Mononuclear cell (primary cell): ENCODE measurements around the gene HNRNPC. TPM values are rescaled to one million over a fixed set of nuclear protein-coding genes. Genes with fewer than 3 reads are reported as not detected.
A peak's percentile ranks its signal among the peaks of the same experiment; 100 is the strongest.

Source experiments
- H3K27me3 ChIP-seq: 2 replicates; pipeline ENCODE4 v1.6.0; 2011; ENCODE audit warnings: low read length, control low read depth; ENCODE audit not compliant: insufficient read depth
- H3K4me1 ChIP-seq: 2 replicates; pipeline ENCODE4 v1.5.1; 2011; ENCODE audit warnings: mild to moderate bottlenecking, low read length, control low read depth; ENCODE audit not compliant: insufficient read depth
- H3K4me3 ChIP-seq: 2 replicates; pipeline ENCODE4 v1.5.1; 2011; ENCODE audit warnings: mild to moderate bottlenecking, low read length, moderate library complexity
- H3K9me3 ChIP-seq: 2 replicates; pipeline ENCODE4 v1.5.1; 2011; ENCODE audit warnings: low read depth, mild to moderate bottlenecking, control low read depth, low read length
- total RNA-seq: library from RNA; depleted of rRNA; stranded (reverse); fragments of >200 nt; gene quantifications from one replicate; pipeline ENCODE4 v1.2.3, GENCODE V29; 2012

The HNRNPC gene
- total RNA-seq, 1 donor, result 1,082 TPM

DNA sequence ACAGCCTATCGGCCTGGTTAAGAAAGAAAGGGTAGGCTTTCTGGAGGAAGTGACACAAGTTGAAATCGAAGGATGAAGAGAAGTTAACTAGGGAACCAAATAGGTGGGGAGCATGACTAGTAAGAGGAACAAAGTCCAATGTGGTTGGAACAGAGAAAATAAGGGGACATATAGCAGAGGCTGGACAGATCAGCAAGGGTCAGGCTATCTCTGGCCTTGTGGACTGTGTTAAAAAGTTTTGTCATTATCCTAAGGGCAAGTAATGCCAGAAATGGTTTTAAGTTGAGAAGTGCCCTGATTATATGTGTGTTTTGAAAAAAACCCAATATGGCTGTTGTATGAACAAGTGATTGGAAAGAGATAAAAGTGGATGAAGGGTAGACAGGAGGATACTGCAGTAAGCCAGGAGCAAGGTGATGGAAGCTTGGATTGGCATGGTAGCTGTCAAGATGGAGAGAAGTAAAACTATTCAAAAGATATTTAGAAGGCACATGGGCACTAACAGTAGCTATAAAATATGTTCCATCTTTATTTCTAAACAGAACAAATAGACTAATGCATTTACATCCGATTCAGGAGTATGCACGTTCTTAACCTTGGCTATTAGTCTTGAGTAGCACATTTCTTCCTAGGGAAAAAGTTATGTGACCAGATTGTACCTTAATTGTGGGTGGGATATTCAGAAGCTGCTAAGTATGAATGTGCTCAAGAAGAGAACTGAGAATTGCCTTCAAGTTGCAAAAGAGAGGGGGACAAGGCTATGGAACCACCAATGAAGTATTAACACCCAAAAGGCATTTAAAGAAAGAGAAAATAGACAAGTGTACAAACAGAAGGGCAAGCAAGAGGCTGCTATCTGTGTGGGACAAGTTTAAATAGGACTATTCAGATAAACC, 66.5 kb downstream of the HNRNPC start:
- Histone ChIP-seq H3K27me3 (no peaks in the 10 kb centered on the region), H3K9me3 (no peaks in the 10 kb centered on the region)

DNA sequence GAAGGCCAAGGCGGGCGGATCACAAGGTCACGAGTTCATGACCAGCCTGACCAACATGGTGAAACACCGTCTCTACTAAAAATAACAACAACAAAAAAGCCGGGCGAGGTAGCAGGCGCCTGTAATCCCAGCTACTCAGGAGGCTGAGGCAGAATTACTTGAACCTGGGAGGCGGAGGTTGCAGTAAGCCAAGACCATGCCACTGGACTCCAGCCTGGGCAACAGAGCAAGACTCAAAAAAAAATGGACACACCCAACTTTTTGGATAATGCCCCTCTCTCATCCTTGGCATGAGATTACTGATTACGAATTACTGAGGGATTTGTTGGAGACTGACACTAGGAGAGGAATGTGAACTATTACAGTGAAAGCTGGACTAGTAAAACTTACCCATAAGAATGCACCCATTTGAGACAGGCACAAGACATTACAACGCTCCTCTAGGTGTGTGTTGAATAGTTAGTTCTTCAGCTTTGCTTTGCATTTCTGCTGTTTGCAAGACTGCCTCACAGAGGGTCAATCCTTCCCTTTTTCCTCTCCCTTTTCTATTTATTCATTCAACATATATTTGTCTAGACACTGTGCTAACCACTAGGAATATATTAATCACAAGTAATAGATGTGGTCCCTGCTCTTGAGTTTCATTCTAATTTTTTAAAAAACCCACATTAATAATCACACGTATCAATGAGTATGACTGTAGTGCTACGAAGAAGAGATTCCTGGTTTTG, 67.3 kb downstream of the HNRNPC start:
- no peaks in the 10 kb centered on the region for H3K27me3 ChIP-seq
- H3K9me3 ChIP-seq, result no peaks in the 10 kb centered on the region
- H3K4me3 ChIP-seq, result no peak overlapping the region
- H3K4me1 ChIP-seq, result no peaks in the 10 kb centered on the region

More for the DNA sequence above, 66.5 kb downstream of the HNRNPC start:
- no peaks in the 10 kb centered on the region for H3K4me1 ChIP-seq
- H3K4me3 ChIP-seq, result no peak overlapping the region

DNA sequence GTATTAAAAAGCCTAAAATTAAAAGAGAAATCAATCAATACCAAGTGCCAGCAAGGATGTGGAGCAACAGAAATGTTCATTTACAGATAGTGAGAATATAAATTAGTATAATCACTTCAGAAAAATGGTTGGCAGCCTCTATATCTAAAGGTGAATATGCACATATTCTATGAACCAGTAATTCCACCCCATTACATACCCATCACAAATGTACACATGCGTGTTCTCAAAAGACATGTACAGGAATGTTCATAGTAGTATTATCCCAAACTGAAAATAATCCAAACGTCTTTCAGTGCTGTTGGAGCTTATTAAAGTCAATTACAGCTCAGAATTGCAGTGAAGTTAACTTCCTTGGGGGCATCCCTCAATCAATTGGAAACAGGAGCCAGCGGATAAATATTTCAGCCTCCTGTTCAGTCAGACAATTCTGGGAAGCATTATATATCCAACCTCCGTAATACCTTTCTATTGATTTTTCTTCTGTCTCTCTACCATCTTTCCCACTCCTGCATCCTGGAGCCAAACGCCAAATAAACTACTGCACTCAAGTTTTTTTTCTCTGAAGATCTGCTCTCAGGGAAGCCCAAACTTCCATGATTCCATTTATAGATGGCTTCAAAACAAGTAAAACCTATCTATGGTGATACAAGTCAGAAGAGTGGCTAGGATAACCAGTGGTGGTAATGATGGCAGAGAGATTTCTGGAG, 68.3 kb downstream of the HNRNPC start:
- Histone ChIP-seq H3K27me3 (no peaks in the 10 kb centered on the region), H3K4me3 (no peak overlapping the region), H3K4me1 (no peaks in the 10 kb centered on the region), H3K9me3 (no peaks in the 10 kb centered on the region)

DNA sequence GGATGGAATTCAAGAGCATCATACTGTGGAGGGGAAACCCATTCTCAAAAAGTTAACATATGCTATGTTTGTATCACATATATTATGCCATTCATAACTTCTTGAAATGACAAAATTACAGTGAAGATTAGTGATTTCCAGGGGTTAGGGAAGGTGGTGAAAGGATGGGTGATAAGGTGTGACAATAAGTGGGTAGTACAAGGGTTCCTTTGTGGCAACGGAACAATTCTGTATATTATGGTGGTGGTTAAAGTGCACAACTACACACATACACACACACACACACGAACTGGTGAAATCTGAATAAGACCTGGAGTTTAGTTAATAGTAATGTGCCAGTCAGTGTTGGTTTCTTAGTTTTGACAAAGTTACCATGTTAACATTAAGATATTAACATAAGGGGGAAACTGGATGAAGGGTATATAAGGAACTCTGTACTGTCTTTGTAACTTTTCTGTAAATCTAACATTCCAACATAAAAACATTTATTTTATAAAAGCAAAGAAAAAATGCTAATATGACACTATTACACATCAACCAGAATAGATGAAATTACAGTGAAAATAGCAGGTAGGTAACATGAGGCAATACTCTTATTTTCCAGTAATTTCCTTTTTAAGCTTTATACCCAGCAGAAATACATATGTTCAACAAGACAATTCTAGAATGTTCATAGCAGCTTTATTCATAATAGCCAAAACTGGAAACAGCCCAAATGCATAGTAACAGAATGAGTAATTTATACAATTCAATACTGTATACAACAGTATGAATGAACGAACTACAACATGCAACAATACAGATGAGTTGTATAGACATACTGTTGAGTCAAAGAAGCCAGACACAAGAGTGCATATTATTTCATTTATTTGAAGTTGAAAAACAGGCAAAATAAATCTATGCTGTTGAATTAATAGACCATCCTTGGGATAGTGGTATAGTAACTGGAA, 69.4 kb downstream of the HNRNPC start:
- no peak overlapping the region for H3K4me3 ChIP-seq
- no peaks in the 10 kb centered on the region for H3K27me3 ChIP-seq
- no peaks in the 10 kb centered on the region for H3K4me1 ChIP-seq
- H3K9me3 ChIP-seq, result no peaks in the 10 kb centered on the region

DNA sequence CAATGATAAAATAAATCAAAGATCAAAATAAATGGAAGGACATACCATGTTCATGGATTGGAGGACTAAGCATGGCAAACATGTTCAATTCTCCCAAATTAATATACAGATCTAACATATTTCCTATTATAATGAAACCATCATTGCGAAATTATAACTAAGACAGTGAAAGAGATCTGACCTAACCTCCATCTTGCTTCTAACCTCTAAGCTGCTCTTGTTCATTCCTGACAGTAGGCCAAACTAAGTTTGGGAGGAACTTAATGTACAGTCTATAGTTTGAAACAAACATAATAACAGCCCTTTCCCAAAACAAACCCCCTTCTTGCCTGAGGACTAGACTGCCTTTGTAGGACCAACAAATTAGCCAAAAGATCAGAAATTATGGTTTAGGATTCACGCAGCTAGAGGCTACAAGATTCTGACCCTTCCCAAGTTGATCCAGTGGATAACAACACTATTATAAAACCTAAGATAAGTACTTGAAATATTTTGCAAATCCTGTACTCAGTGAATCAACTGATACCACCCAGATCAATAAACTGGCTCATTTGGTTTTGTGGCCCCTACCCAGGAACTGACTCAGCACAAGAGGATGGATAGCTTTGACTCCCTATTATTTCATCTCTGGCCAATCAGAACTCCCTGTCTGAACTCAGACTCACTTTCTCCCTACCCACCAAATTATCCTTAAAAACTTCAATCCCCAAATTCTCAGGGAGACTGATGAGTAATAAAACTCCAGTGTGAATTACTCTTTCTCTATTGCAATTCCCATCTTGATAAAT, 71.6 kb downstream of the HNRNPC start:
- no peak overlapping the region for H3K4me3 ChIP-seq
- no peaks in the 10 kb centered on the region for H3K27me3 ChIP-seq
- no peaks in the 10 kb centered on the region for H3K9me3 ChIP-seq
- peaks cover 2% of the 10 kb centered on the region for H3K4me1 ChIP-seq

DNA sequence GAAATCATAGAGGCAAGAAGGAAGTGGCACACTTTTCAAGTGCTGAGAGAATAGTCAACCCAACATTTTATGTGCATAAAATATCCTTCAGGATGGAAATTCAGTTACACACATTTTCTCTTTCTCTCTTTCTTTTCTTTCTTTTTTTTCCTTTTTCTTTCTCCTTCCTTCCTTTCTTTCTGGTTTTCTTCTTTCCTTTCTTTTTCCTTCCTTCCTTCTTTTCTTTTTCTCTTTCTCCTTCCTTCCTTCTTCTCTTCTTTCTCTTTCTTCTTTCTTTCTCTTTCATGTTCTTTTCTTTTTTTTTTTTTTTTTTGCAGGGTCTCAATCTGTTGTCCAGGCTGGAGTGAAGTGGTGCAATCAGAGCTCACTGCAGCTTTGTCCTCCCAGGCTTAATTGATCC, 74.6 kb downstream of the HNRNPC start:
- Histone ChIP-seq H3K27me3 (no peaks in the 10 kb centered on the region), H3K4me1 (peaks cover 17% of the 10 kb centered on the region), H3K9me3 (no peaks in the 10 kb centered on the region), H3K4me3 (no peak overlapping the region)

DNA sequence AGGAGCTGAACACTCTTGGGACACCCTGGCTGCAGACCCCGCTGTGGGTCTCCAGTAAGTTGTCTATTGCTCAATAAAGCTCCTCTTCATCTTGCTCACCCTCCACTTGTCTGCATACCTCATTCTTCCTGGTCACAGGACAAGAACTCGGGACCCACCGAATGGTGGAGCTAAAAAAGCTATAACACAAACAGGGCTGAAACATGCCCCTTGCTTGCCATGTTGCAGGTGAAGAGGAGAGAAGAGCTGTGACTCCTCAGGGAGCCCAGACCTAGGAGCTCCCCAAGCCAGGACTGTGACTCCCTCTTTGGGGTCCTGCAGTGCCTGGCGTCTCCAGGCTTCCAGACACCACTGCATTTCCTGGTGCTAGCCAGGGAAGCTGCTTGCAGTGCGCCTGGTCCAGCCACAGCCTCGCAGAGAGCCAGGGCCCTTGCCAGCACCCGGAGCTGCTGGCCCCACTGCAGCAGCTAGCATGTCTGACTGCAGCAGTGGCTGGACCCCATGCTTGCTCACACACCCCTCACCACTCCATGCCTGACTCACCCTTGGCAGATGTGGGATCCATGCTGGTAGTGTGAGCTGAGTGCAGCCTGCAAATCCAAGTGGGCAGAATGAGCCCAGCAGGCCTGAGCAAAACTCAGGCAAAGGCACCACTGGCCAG, 76.2 kb downstream of the HNRNPC start:
- H3K9me3 ChIP-seq, result no peaks in the 10 kb centered on the region
- no peak overlapping the region for H3K4me3 ChIP-seq
- H3K27me3 ChIP-seq, result no peaks in the 10 kb centered on the region
- peaks cover 17% of the 10 kb centered on the region for H3K4me1 ChIP-seq

DNA sequence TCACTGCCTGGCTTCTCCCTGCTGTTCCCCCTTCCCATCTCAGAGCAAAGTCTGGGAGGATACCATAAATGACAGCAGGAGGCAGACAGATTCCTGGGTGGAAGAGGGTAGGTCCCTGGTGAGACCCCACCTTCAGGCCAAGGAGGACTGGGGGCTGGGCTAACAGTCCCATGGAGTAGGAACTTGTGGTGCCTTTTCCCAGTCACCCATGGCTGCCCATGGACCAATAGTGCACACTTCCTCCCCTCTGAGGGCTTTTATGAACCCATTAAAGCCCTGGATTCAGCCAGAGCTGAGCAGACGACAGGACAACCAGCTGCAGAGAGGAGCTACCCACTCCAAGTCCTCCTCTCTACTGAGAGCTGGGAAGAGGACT, 76.8 kb downstream of the HNRNPC start:
- H3K4me3 ChIP-seq, result no peak overlapping the region

DNA sequence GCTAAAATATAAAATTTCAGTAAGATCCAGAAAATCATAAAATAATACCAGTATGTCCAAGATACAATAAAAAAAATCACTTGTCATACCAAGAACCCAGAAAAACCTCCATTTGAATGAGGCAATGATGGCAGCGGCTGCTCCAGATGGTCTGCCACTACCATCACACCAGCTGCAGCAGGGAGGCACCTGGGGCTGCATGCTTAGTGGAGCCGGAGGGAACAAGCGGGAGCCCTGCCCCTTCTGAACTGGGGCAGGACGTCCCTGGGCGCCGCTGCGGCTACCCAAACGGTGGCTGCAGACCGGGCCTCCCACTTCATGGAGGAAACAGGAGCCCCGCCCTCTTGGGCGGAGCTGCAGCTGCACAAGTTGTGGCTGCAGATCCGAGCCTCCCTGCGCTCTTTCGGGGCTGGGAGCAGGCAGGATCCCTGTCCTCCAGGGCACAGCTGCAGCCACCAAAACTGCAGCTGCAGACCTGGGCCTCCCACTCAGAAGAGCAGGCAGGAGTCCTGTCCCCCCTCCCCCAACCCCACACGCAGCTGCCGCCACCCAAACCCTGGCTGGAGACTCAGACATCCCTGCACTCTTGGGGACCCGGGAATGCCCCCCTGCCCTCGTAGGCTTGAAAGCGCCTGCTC, 77.3 kb downstream of the HNRNPC start:
- Histone ChIP-seq H3K4me3 (peak overlapping the region; percentile 23), H3K9me3 (no peaks in the 10 kb centered on the region), H3K27me3 (no peaks in the 10 kb centered on the region), H3K4me1 (peaks cover 17% of the 10 kb centered on the region)

More for the DNA sequence above, 76.8 kb downstream of the HNRNPC start:
- Histone ChIP-seq H3K4me1 (peaks cover 17% of the 10 kb centered on the region), H3K9me3 (no peaks in the 10 kb centered on the region), H3K27me3 (no peaks in the 10 kb centered on the region)

DNA sequence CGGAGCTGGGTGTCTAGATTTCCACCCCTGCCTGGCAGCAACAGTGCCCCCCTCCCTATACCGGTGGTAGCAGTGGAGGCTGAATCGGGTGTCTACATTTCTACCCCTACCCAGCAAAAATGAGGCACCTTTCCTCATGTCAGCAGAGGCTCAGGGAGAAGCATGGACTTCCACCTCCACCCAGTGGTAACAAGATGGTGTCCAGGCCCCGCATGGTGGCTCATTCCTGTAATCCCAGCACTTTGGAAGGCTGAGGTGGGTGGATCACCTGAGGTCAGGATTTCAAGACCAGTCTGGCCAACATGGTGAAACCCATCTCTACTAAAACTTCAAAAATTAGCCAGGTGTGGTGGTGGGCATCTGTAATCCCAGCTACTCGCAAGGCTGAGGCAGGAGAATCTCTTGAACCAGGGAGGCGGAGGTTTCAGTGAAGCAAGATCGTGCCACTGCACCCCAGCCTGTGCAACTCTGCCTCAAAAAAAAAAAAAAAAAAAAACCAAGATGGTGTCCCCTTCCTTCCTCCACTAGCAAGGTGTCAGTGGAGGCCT, 77.9 kb downstream of the HNRNPC start:
- no peak overlapping the region for H3K4me3 ChIP-seq
- no peaks in the 10 kb centered on the region for H3K27me3 ChIP-seq
- H3K4me1 ChIP-seq, result peaks cover 17% of the 10 kb centered on the region
- no peaks in the 10 kb centered on the region for H3K9me3 ChIP-seq

DNA sequence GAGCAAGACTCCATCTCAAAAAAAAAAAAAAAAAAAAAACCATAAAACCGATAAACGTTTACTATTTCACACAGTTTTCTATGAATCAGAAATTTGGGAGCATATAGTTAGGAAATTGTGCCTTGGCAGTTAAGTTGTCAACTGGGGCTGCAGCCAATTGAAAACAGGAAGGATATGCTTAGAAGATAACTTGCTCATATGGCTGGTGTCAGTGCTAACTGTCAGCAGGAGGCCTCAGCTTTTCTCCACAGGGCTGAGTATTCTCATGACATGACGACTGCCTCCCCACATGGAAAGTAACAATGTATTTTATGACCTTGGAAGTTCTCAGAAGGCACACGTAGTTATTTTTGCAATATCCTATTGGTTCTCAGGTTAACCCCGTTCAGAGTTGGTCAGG, 83.8 kb downstream of the HNRNPC start:
- Histone ChIP-seq H3K4me3 (no peak overlapping the region), H3K4me1 (no peaks in the 10 kb centered on the region), H3K27me3 (peaks cover 11% of the 10 kb centered on the region), H3K9me3 (no peaks in the 10 kb centered on the region)

DNA sequence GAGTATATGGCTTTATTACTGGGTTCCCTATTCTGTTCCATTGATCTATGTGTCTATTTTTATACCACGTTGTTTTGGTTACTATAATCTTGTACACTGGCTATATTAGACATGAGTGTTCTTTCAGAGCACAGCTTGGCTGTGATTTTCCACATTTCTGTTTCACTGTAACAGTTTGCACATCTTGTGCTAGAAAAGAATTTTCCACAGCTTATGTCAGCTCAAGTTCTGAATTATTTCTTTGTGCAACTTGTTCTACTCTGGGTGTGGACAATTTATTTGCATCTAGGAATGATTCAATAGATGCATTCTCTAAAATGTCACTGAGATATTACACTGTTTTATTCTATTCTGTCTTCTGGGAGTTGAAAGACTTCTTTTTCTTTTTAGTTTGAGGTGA, 85.0 kb downstream of the HNRNPC start:
- Histone ChIP-seq H3K9me3 (no peaks in the 10 kb centered on the region), H3K27me3 (peaks cover 11% of the 10 kb centered on the region), H3K4me3 (no peak overlapping the region), H3K4me1 (no peaks in the 10 kb centered on the region)

DNA sequence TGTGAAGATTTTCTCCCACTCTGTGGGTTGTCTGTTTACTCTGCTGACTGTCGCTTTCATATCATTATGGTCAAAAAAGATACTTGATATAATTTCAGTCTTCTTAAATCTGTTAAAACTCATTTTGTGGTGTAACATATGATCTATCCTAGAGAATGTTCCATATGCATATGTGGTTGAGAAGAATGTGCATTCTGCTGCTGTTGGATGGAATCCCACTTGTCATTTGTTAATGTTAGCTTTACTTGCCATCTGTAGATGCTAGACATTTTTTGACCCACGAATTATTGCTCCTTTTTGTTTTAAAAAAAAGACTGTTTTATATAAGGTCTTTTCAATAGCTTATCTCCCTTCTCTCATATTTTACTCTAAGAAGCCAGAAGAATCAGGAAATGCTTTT, 87.1 kb downstream of the HNRNPC start:
- Histone ChIP-seq H3K4me1 (no peaks in the 10 kb centered on the region), H3K27me3 (peaks cover 11% of the 10 kb centered on the region), H3K4me3 (no peak overlapping the region), H3K9me3 (no peaks in the 10 kb centered on the region)
